Thyroid gland (tissue), 4 donors: ENCODE measurements around the gene CNDP2.

ENCODE experiments used
- POLR2A ChIP-seq, 2 donors: fragments of 450-650 bp; IDR thresholded peaks; one replicate each; pipeline ENCODE4 v1.6.1; 2017; ENCODE audit warnings: antibody characterized with exemption in 2 of 2, mild to moderate bottlenecking in 2 of 2, moderate library complexity in 1 of 2
- TF ChIP-seq, protein P1 (sequence below), 6 experiments: fragments of 200-600 bp in 3 of 6; fragments of 450-650 bp in 3 of 6; sonication (generic) in 3 of 6; IDR thresholded peaks; one replicate each; pipeline ENCODE4 v1.5.1; 2016 to 2019; ENCODE audit warnings: antibody characterized with exemption in 6 of 6, mild to moderate bottlenecking in 2 of 6, inconsistent platforms in 1 of 6, moderate library complexity in 1 of 6

DNA sequence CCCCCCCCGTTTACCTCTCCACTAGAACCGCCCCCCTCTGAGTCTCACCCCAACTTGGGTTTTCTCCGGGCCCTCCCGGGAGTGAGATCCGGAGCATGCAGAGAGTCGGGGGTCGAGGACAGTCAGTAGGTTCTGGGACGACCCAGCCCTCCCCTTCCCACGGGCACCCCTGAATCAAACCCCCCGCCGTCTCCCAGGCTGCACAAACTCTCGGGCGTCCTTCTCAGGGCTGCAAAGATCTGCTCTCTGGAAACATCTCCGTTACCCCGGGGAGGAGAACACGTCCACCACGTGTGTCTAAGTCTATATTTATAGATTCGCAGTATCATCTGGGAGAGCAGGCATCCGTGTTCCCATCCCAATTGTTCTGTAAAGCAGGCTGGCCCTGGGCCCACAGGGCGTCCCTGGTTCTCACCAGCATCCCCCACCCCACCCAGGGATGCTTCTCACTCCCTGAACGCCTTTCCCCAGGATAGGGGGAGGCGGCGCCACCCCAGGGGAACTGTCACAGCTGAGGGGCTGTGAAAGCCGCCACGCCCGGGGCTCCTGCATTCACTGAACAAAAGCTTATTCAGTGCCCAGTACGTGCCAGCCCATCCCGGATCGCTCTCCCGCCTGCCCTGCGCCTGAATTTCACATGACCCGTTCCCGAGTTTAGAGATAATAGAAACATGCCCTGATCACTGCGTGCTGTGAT lies 38.3 kb upstream of the CNDP2 start:
- TF ChIP-seq POLR2A (IDR thresholded peaks at IDR 0.05) = no peak
- TF ChIP-seq, protein P1, sequence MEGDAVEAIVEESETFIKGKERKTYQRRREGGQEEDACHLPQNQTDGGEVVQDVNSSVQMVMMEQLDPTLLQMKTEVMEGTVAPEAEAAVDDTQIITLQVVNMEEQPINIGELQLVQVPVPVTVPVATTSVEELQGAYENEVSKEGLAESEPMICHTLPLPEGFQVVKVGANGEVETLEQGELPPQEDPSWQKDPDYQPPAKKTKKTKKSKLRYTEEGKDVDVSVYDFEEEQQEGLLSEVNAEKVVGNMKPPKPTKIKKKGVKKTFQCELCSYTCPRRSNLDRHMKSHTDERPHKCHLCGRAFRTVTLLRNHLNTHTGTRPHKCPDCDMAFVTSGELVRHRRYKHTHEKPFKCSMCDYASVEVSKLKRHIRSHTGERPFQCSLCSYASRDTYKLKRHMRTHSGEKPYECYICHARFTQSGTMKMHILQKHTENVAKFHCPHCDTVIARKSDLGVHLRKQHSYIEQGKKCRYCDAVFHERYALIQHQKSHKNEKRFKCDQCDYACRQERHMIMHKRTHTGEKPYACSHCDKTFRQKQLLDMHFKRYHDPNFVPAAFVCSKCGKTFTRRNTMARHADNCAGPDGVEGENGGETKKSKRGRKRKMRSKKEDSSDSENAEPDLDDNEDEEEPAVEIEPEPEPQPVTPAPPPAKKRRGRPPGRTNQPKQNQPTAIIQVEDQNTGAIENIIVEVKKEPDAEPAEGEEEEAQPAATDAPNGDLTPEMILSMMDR (IDR thresholded peaks at IDR 0.05) = no peak
